Measurements from ENCODE around the gene FBXW12. TPM values are rescaled to one million over a fixed set of nuclear protein-coding genes. Genes with fewer than 3 reads are reported as not detected.

The FBXW12 gene
- total and polyA plus RNA-seq, 2 experiments from 2014 or later = not detected

DNA sequence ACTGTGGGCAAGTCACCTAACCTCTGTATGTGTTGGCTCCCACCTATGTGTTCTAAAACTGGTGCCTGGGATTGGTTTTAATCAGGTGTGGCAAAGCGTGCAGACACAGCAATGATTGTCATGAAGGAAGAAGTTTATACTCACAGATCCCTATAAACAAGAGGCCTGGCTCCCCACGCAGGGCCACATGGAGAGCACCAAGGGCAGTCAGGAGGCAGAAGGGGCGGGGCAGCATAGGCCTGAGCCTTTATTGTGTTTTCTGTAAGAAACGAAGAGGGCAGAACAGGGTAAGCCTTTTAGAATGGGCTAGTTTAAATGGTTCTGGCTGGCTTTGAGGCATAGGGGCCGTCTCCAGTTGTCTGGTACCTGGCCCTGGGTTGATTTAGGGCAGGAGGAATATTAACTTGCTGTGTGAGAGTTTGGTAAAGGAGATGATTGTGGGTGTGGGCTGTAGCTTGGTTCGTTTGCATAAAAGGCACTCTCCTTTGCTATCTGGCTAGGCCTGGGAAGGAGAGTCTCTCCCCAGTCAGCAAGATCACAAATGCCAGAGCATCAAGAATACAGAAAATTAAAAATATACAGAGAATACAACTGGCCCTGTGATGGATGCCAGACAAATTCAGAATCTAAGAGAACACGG lies 2.2 kb upstream of the FBXW12 start:
- H3K9me3 ChIP-seq (ENCODE audit: low read depth) = no peaks in the 10 kb centered on the region
- no peak overlapping the region for H3K27ac ChIP-seq
- TF ChIP-seq EZH2 (IDR thresholded peaks at IDR 0.05; ENCODE audit: borderline replicate concordance) = no peak
- TF ChIP-seq EZH2phosphoT487 (IDR thresholded peaks at IDR 0.05; ENCODE audit: low read depth, severe bottlenecking, unreplicated experiment) = no peak
- TF ChIP-seq, protein P1, sequence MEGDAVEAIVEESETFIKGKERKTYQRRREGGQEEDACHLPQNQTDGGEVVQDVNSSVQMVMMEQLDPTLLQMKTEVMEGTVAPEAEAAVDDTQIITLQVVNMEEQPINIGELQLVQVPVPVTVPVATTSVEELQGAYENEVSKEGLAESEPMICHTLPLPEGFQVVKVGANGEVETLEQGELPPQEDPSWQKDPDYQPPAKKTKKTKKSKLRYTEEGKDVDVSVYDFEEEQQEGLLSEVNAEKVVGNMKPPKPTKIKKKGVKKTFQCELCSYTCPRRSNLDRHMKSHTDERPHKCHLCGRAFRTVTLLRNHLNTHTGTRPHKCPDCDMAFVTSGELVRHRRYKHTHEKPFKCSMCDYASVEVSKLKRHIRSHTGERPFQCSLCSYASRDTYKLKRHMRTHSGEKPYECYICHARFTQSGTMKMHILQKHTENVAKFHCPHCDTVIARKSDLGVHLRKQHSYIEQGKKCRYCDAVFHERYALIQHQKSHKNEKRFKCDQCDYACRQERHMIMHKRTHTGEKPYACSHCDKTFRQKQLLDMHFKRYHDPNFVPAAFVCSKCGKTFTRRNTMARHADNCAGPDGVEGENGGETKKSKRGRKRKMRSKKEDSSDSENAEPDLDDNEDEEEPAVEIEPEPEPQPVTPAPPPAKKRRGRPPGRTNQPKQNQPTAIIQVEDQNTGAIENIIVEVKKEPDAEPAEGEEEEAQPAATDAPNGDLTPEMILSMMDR (IDR thresholded peaks at IDR 0.05; ENCODE audit: poor library complexity) = no peak
- no peak overlapping the region for H3K4me2 ChIP-seq
- peak overlapping the region; percentile 35 for H2AFZ ChIP-seq
- WGBS (ENCODE audit: low lambda C conversion rate, missing lambda C conversion rate) = 54% methylated on average over 7 of the region's 7 CpGs
- H3K9me2 ChIP-seq (replicated peaks; ENCODE audit: insufficient read depth) = no peaks in the 10 kb centered on the region
- no peaks in the 10 kb centered on the region for H3K27me3 ChIP-seq
- DNase-seq (ENCODE audit: low spot score) = peak; percentile 19
- peaks cover 4% of the 10 kb centered on the region for H3K4me1 ChIP-seq (ENCODE audit: insufficient read depth)
- H3K4me3 ChIP-seq = no peak overlapping the region
- H3K36me3 ChIP-seq (replicated peaks; ENCODE audit: insufficient read depth, low read depth) = no peaks in the 10 kb centered on the region
- no peaks in the 10 kb centered on the region for H4K20me1 ChIP-seq (ENCODE audit: insufficient read depth, poor library complexity, severe bottlenecking)
- no peaks in the 10 kb centered on the region for H3K79me2 ChIP-seq

DNA sequence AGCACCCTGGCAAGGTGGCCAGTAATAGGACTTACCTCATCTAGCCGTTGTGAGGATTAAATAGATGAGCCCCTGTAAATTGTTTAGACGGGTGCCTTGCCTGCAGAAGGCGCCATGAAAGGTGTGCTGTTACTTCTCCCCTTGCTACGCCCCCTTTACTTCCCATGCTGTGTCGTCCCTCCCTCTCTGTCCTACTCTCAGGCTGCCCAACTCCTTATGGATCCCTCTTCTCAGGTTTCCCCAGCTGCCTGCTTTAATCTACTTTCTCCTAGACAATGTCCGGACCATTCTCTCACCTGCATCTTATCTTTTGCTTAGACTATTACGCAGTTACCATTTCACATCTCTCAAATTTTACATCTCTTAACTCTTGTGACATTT lies 1.7 kb upstream of the FBXW12 start:
- no peak for DNase-seq (ENCODE audit: low spot score)
- peaks cover 4% of the 10 kb centered on the region for H3K4me1 ChIP-seq (ENCODE audit: insufficient read depth)
- TF ChIP-seq EZH2phosphoT487 (IDR thresholded peaks at IDR 0.05; ENCODE audit: low read depth, severe bottlenecking, unreplicated experiment) (no peak), EZH2 (IDR thresholded peaks at IDR 0.05; ENCODE audit: borderline replicate concordance) (no peak)
- TF ChIP-seq, protein P1 (IDR thresholded peaks at IDR 0.05; ENCODE audit: poor library complexity) = no peak
- no peaks in the 10 kb centered on the region for H3K9me3 ChIP-seq (ENCODE audit: low read depth)
- H3K4me2 ChIP-seq = no peak overlapping the region
- H3K27me3 ChIP-seq = no peaks in the 10 kb centered on the region
- H3K9me2 ChIP-seq (replicated peaks; ENCODE audit: insufficient read depth) = no peaks in the 10 kb centered on the region
- no peak overlapping the region for H3K4me3 ChIP-seq
- WGBS (ENCODE audit: low lambda C conversion rate, missing lambda C conversion rate) = 73% methylated on average over 7 of the region's 7 CpGs
- no peaks in the 10 kb centered on the region for H3K36me3 ChIP-seq (replicated peaks; ENCODE audit: insufficient read depth, low read depth)
- no peak overlapping the region for H3K27ac ChIP-seq
- H3K79me2 ChIP-seq = no peaks in the 10 kb centered on the region
- H2AFZ ChIP-seq = no peak overlapping the region
- no peaks in the 10 kb centered on the region for H4K20me1 ChIP-seq (ENCODE audit: insufficient read depth, poor library complexity, severe bottlenecking)

DNA sequence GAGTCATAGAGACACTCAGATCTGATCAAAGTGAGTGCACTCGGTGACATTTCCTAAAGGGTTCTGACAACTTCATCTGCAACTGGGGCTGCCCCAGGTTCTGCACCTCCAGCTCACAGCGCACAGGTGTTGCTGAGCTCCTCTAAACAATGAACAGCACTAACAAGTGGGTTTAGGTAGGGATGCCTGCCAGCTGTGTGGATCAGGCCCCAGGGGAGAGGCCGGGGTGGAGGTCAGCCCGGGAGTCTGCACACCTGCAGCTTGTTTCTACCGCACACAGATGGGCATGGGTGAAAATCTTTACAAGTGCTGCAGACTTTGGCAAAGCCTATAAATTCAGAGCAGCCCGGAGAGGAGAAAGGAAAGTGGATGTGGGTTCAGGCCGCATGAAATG lies 355 bp downstream of the FBXW12 start:
- Histone ChIP-seq H3K36me3 (replicated peaks; ENCODE audit: insufficient read depth, low read depth) (no peaks in the 10 kb centered on the region), H2AFZ (no peak overlapping the region), H3K4me2 (no peak overlapping the region), H4K20me1 (ENCODE audit: insufficient read depth, poor library complexity, severe bottlenecking) (no peaks in the 10 kb centered on the region), H3K27me3 (no peaks in the 10 kb centered on the region), H3K9me3 (ENCODE audit: low read depth) (no peaks in the 10 kb centered on the region), H3K4me1 (ENCODE audit: insufficient read depth) (peaks cover 4% of the 10 kb centered on the region), H3K79me2 (no peaks in the 10 kb centered on the region), H3K4me3 (no peak overlapping the region), H3K27ac (no peak overlapping the region), H3K9me2 (replicated peaks; ENCODE audit: insufficient read depth) (no peaks in the 10 kb centered on the region)
- DNase-seq (ENCODE audit: low spot score) = no peak
- 68% methylated on average over 7 of the region's 7 CpGs for WGBS (ENCODE audit: low lambda C conversion rate, missing lambda C conversion rate)
- TF ChIP-seq, protein P1 (IDR thresholded peaks at IDR 0.05; ENCODE audit: poor library complexity) = no peak
- TF ChIP-seq EZH2phosphoT487 (IDR thresholded peaks at IDR 0.05; ENCODE audit: low read depth, severe bottlenecking, unreplicated experiment) = no peak
- no peak for TF ChIP-seq EZH2 (IDR thresholded peaks at IDR 0.05; ENCODE audit: borderline replicate concordance)
